ENCODE data around the gene RNF220.

The RNF220 gene

DNA sequence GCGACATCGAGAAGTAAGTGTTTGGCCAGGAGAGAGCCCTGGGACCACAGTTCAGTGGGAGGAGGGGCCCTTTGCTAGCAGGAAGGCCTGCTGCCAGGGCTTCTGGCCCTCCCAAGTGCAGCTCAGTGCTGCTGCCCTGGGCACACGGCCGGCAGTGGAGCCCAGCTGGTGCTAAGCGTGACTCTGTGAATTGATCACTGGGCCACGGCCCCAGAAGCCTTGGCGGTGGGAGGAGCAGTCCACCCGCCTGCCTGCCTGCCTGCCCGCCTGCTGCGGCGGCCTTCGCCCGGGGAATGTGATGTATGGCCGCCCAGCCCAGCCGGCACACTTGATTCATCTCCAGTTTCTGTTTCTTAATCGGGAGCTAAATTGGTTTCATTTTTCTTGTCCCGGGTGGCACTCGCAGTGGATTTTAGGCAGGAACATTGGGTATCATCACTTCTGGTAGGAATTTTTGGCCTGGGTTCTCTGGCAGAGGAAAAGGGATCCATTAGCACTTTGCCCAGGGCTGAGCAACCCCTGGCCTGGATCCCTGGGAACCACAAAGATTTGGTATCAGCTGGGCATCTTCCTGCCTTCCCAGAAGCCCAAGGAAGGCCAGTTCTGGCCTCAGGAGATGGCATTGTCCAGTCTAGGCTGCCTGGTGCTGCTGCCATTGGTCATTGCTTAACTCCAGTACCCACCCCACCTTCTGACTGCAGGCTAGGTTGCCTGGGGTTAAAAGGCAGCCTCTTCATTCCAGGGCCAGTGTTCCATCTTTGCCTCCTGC is 240.6 kb downstream of the RNF220 start:
- 96% methylated on average over 17 of the region's 18 CpGs for WGBS (ENCODE audit: insufficient coverage)
- Histone ChIP-seq H3K9me3 (ENCODE audit: control extremely low read depth in 1 of 5, control insufficient read depth in 4 of 5, insufficient read depth in 2 of 5, low read depth in 1 of 5, low read length in 4 of 5) (no peaks in the 10 kb centered on the region), H3K4me1 (ENCODE audit: control extremely low read depth in 1 of 4, control insufficient read depth in 4 of 4, insufficient read depth in 4 of 4, low read length in 3 of 4) (no peaks in the 10 kb centered on the region), H3K27me3 (replicated peaks in 2 of 5; ENCODE audit: control insufficient read depth in 4 of 5, insufficient read depth in 5 of 5, low read length in 4 of 5) (no peaks in the 10 kb centered on the region), H3K4me3 (ENCODE audit: control insufficient read depth in 1 of 7, extremely low read depth in 1 of 7, insufficient read depth in 4 of 7, low read depth in 2 of 7, low read length in 6 of 7) (no peak overlapping the region), H3K27ac (ENCODE audit: insufficient read depth in 1 of 2, low read depth in 1 of 2, low read length in 2 of 2, poor library complexity in 1 of 2, severe bottlenecking in 2 of 2) (no peak overlapping the region), H3K36me3 (ENCODE audit: control insufficient read depth in 4 of 4, insufficient read depth in 4 of 4, low read length in 3 of 4) (peaks cover 41 to 100% (median 91%) of the 10 kb centered on the region in 4 experiments)
- POLR2A ChIA-PET: interaction anchor here (1.0 kb wide), 1 partner anchor 14 kb away, joined by 3 read pairs; no protein-coding TSS in a partner anchor
- CTCF ChIA-PET: interaction anchor here (1.0 to 3.7 kb wide), 3 partner anchors 9 to 428 kb away, joined by 3 to 18 read pairs (median 10); no protein-coding TSS in a partner anchor
- no peak for DNase-seq

DNA sequence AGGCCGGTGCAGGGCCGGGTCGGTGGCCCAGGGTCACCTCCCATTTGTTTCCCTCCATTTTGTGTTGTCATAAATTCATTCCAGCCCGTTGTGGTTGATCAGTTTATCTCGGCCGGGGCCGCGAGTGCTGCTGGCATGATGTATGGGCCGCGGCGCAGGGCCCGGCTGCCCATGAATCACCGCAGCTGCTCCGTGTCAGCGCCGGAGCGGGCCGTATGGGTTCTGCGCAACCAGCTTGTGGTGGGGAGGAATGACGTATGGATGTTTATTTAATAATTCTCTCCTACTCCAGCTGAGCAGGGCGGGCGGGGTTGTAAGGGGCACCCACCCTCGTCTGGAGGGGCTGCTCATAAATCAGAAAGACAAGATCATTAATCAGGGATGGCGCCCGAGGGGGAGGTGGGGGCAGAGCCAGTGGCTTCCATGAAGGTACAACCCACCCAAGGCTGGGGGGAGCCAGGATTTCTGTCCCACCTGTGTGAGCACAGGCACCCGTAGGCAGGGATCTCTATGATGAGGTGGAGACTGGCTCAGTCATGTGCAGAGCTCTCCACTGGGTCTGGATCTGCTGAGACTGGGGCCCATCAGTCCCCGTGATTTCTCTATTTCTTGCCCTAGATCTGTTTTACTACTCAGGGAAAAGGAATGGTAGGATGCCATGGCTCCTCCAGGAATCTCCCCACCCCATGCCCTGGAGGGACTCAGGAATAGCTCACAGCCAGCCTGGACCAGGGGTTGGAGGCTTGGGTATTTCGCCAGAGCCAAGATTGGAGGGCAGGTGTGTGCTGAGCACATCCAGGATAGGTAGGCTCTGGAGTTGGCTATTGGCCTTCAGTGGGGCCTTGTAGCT is 241.4 kb downstream of the RNF220 start:
- Histone ChIP-seq H3K4me1 (ENCODE audit: control extremely low read depth in 1 of 4, control insufficient read depth in 4 of 4, insufficient read depth in 4 of 4, low read length in 3 of 4) (no peaks in the 10 kb centered on the region), H3K36me3 (ENCODE audit: control insufficient read depth in 4 of 4, insufficient read depth in 4 of 4, low read length in 3 of 4) (peaks cover 36 to 100% (median 90%) of the 10 kb centered on the region in 4 experiments), H3K27me3 (replicated peaks in 2 of 5; ENCODE audit: control insufficient read depth in 4 of 5, insufficient read depth in 5 of 5, low read length in 4 of 5) (no peaks in the 10 kb centered on the region), H3K27ac (ENCODE audit: insufficient read depth in 1 of 2, low read depth in 1 of 2, low read length in 2 of 2, poor library complexity in 1 of 2, severe bottlenecking in 2 of 2) (no peak overlapping the region), H3K4me3 (ENCODE audit: control insufficient read depth in 1 of 7, extremely low read depth in 1 of 7, insufficient read depth in 4 of 7, low read depth in 2 of 7, low read length in 6 of 7) (no peak overlapping the region), H3K9me3 (ENCODE audit: control extremely low read depth in 1 of 5, control insufficient read depth in 4 of 5, insufficient read depth in 2 of 5, low read depth in 1 of 5, low read length in 4 of 5) (no peaks in the 10 kb centered on the region)
- POLR2A ChIA-PET: interaction anchor here (1.0 kb wide), 1 partner anchor 15 kb away, joined by 3 read pairs; no protein-coding TSS in a partner anchor
- DNase-seq: no peak
- CTCF ChIA-PET: interaction anchor here (1.0 to 3.7 kb wide), 3 partner anchors 10 to 429 kb away, joined by 3 to 18 read pairs (median 10); no protein-coding TSS in a partner anchor
- 94% methylated on average over 20 of the region's 28 CpGs for WGBS (ENCODE audit: insufficient coverage)

- H3K9me3 ChIP-seq (ENCODE audit: control extremely low read depth in 1 of 5, control insufficient read depth in 4 of 5, insufficient read depth in 2 of 5, low read depth in 1 of 5, low read length in 4 of 5): no peaks in the 10 kb centered on the region
- no peak for DNase-seq
- peaks cover 28 to 98% (median 85%) of the 10 kb centered on the region in 4 experiments for H3K36me3 ChIP-seq (ENCODE audit: control insufficient read depth in 4 of 4, insufficient read depth in 4 of 4, low read length in 3 of 4)
- H3K4me1 ChIP-seq (ENCODE audit: control extremely low read depth in 1 of 4, control insufficient read depth in 4 of 4, insufficient read depth in 4 of 4, low read length in 3 of 4): no peaks in the 10 kb centered on the region
- 91% methylated on average over 2 of the region's 2 CpGs for WGBS (ENCODE audit: insufficient coverage)
- no peak overlapping the region for H3K27ac ChIP-seq (ENCODE audit: insufficient read depth in 1 of 2, low read depth in 1 of 2, low read length in 2 of 2, poor library complexity in 1 of 2, severe bottlenecking in 2 of 2)
- ChIA-PET CTCF (interaction anchor here (1.0 to 3.7 kb wide), 4 partner anchors 11 to 430 kb away, joined by 3 to 18 read pairs (median 7); no protein-coding TSS in a partner anchor), POLR2A (no interaction called here)
- no peaks in the 10 kb centered on the region for H3K27me3 ChIP-seq (replicated peaks in 2 of 5; ENCODE audit: control insufficient read depth in 4 of 5, insufficient read depth in 5 of 5, low read length in 4 of 5)
- H3K4me3 ChIP-seq (ENCODE audit: control insufficient read depth in 1 of 7, extremely low read depth in 1 of 7, insufficient read depth in 4 of 7, low read depth in 2 of 7, low read length in 6 of 7): no peak overlapping the region
Measured at GRCh38 chr1:44647896-44648295, 242.8 kb downstream of the RNF220 start.

DNA sequence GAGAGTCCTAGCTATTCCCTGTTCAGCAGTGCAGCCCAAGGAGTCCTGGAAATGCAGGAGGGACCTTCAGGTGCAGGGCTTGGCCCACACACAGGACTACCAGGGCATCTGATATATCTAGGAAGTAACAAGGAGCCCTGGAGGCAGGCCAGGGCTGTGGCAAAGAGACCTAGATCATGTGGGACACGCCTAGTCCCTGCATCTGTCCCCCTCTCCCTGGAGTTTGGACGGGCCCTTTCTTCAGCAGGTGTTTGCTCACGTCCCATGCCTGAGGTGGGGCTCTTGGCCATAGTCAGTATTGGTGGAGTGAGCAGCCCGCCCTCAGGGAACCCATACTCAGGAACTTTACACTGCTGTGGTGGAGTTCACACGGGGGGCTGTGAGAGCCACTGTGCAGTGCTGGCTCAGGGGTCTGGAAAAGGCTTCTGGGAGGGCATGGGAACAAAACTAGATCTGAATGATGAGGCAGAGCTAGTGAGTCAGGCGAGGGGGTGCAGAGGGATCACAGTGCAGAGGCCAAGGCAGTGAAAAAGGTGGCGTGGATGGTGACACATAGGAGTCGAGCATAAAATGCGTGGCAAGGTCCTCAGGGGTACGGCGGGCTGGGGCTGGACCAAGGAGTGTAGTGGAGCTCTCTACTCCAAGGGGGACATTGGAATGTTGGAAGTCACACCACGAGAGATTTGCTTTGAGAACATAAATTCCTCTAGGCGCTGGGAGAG is 243.6 kb downstream of the RNF220 start:
- no peaks in the 10 kb centered on the region for H3K27me3 ChIP-seq (replicated peaks in 2 of 5; ENCODE audit: control insufficient read depth in 4 of 5, insufficient read depth in 5 of 5, low read length in 4 of 5)
- WGBS (ENCODE audit: insufficient coverage): 95% methylated on average over 11 of the region's 13 CpGs
- H3K4me3 ChIP-seq (ENCODE audit: control insufficient read depth in 1 of 7, extremely low read depth in 1 of 7, insufficient read depth in 4 of 7, low read depth in 2 of 7, low read length in 6 of 7): no peak overlapping the region
- peaks cover 26 to 98% (median 81%) of the 10 kb centered on the region in 4 experiments for H3K36me3 ChIP-seq (ENCODE audit: control insufficient read depth in 4 of 4, insufficient read depth in 4 of 4, low read length in 3 of 4)
- CTCF ChIA-PET: interaction anchor here (0.6 to 3.7 kb wide), 3 partner anchors 12 to 431 kb away, joined by 3 to 18 read pairs (median 10); no protein-coding TSS in a partner anchor
- no peaks in the 10 kb centered on the region for H3K9me3 ChIP-seq (ENCODE audit: control extremely low read depth in 1 of 5, control insufficient read depth in 4 of 5, insufficient read depth in 2 of 5, low read depth in 1 of 5, low read length in 4 of 5)
- no peak overlapping the region for H3K27ac ChIP-seq (ENCODE audit: insufficient read depth in 1 of 2, low read depth in 1 of 2, low read length in 2 of 2, poor library complexity in 1 of 2, severe bottlenecking in 2 of 2)
- POLR2A ChIA-PET: interaction anchor here (0.6 kb wide), 1 partner anchor 85 kb away, joined by 5 read pairs; no protein-coding TSS in a partner anchor
- no peak for DNase-seq
- H3K4me1 ChIP-seq (ENCODE audit: control extremely low read depth in 1 of 4, control insufficient read depth in 4 of 4, insufficient read depth in 4 of 4, low read length in 3 of 4): no peaks in the 10 kb centered on the region

DNA sequence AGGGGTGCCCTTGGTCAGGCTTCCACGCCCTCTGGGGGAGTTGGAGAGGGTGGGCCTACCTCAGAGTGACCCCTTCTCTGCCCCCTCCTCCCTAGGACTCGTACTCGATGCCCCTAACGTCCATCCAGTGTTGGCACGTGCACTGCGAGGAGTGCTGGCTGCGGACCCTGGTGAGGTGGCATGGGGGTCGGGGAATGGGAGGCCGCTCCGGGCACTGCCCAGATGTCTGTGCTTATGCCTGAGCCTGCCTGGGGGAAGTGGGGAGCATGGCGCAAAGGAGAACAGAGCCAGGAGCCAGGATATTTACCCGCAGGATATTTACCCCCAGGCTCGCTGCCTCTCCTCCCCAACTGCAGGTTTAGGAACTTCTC is 244.7 kb downstream of the RNF220 start:
- ChIA-PET CTCF (interaction anchor here (1.3 to 4.2 kb wide), 3 partner anchors 11 to 64 kb away, joined by 3 to 114 read pairs (median 31); no protein-coding TSS in a partner anchor), POLR2A (no interaction called here)
- H3K27ac ChIP-seq (ENCODE audit: insufficient read depth in 1 of 2, low read depth in 1 of 2, low read length in 2 of 2, poor library complexity in 1 of 2, severe bottlenecking in 2 of 2): no peak overlapping the region
- H3K4me1 ChIP-seq (ENCODE audit: control extremely low read depth in 1 of 4, control insufficient read depth in 4 of 4, insufficient read depth in 4 of 4, low read length in 3 of 4): no peaks in the 10 kb centered on the region
- DNase-seq: no peak
- H3K4me3 ChIP-seq (ENCODE audit: control insufficient read depth in 1 of 7, extremely low read depth in 1 of 7, insufficient read depth in 4 of 7, low read depth in 2 of 7, low read length in 6 of 7): no peak overlapping the region
- H3K9me3 ChIP-seq (ENCODE audit: control extremely low read depth in 1 of 5, control insufficient read depth in 4 of 5, insufficient read depth in 2 of 5, low read depth in 1 of 5, low read length in 4 of 5): no peaks in the 10 kb centered on the region
- WGBS (ENCODE audit: insufficient coverage): 98% methylated on average over 8 of the region's 13 CpGs
- H3K36me3 ChIP-seq (ENCODE audit: control insufficient read depth in 4 of 4, insufficient read depth in 4 of 4, low read length in 3 of 4): peaks cover 19 to 95% (median 77%) of the 10 kb centered on the region in 4 experiments
- H3K27me3 ChIP-seq (replicated peaks in 2 of 5; ENCODE audit: control insufficient read depth in 4 of 5, insufficient read depth in 5 of 5, low read length in 4 of 5): no peaks in the 10 kb centered on the region

DNA sequence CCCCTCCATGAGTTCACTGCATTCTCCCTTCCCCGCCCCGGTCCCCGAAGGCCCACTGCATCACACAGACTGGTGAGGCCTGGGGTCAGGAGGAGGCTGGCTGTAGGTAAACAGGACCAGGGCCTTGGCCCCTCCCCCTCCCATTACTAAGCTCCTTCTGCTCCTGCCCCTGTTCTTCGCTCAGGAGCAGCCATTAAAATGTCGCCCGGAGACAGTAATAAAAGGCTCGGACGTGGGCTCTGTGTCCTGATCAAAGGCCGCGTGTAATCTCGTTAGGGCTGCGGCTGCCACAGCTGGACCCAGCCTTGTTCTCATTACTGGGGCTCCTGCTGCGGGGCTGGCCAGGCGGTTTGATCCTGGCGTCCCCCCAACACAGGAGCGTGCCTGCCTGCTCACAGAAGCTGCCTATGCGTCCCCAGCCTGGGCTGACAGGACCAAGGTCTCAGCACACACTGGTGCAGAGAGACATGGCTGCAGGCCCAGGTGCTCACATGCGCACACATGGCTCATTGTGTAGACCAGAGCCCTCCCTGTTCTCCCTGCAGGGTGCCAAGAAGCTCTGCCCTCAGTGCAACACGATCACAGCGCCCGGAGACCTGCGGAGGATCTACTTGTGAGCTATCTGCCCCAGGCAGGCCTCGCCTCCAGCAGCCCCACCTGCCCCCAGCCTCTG is 245.2 kb downstream of the RNF220 start:
- H3K4me1 ChIP-seq (ENCODE audit: control extremely low read depth in 1 of 4, control insufficient read depth in 4 of 4, insufficient read depth in 4 of 4, low read length in 3 of 4): no peaks in the 10 kb centered on the region
- H3K4me3 ChIP-seq (ENCODE audit: control insufficient read depth in 1 of 7, extremely low read depth in 1 of 7, insufficient read depth in 4 of 7, low read depth in 2 of 7, low read length in 6 of 7): no peak overlapping the region
- no peak overlapping the region for H3K27ac ChIP-seq (ENCODE audit: insufficient read depth in 1 of 2, low read depth in 1 of 2, low read length in 2 of 2, poor library complexity in 1 of 2, severe bottlenecking in 2 of 2)
- H3K9me3 ChIP-seq (ENCODE audit: control extremely low read depth in 1 of 5, control insufficient read depth in 4 of 5, insufficient read depth in 2 of 5, low read depth in 1 of 5, low read length in 4 of 5): no peaks in the 10 kb centered on the region
- no peaks in the 10 kb centered on the region for H3K27me3 ChIP-seq (replicated peaks in 2 of 5; ENCODE audit: control insufficient read depth in 4 of 5, insufficient read depth in 5 of 5, low read length in 4 of 5)
- WGBS (ENCODE audit: insufficient coverage): 97% methylated on average over 20 of the region's 23 CpGs
- DNase-seq: no peak
- CTCF ChIA-PET: interaction anchor here (1.3 to 4.2 kb wide), 6 partner anchors 12 to 271 kb away, joined by 3 to 114 read pairs (median 22); no protein-coding TSS in a partner anchor
- POLR2A ChIA-PET: interaction anchor here (0.6 to 1.7 kb wide), 2 partner anchors 46 to 218 kb away, joined by 3 to 5 read pairs; no protein-coding TSS in a partner anchor
- H3K36me3 ChIP-seq (ENCODE audit: control insufficient read depth in 4 of 4, insufficient read depth in 4 of 4, low read length in 3 of 4): peaks cover 16 to 93% (median 75%) of the 10 kb centered on the region in 4 experiments
